Lower lobe of right lung (tissue), 2 donors: ENCODE data around the gene RTN4. TPM values are rescaled to one million over a fixed set of nuclear protein-coding genes. Genes with fewer than 3 reads are reported as not detected.

Experiments
- ATAC-seq, 2 donors: fragments of 200-7000 bp; cut with Tn5 transposase; one replicate each; pipeline ENCODE4 v1.9.1; 2020 to 2022; ENCODE audit warnings: mild to moderate bottlenecking in 2 of 2, moderate library complexity in 2 of 2
- DNase-seq: peaks from one replicate; pipeline ENCODE4 v3.0.0-alpha.2; 2020
- H3K27ac ChIP-seq: fragments of 200-600 bp; one replicate; pipeline ENCODE4 v1.8.0; 2022
- H3K27me3 ChIP-seq: fragments of 200-600 bp; one replicate; pipeline ENCODE4 v1.8.0; 2022; ENCODE audit warnings: low read depth
- H3K36me3 ChIP-seq: fragments of 200-600 bp; one replicate; pipeline ENCODE4 v1.8.0; 2022; ENCODE audit warnings: mild to moderate bottlenecking
- H3K4me1 ChIP-seq: fragments of 200-600 bp; one replicate; pipeline ENCODE4 v1.8.0; 2022
- H3K4me3 ChIP-seq: fragments of 200-600 bp; one replicate; pipeline ENCODE4 v1.8.0; 2022; ENCODE audit warnings: mild to moderate bottlenecking
- H3K9me3 ChIP-seq: fragments of 200-600 bp; one replicate; pipeline ENCODE4 v1.8.0; 2022
- intact Hi-C: fragments of 100-400 bp; cut with DNase I; formaldehyde crosslinking; loops from one replicate; pipeline ENCODE4 v1.11.0; 2022
- total RNA-seq: library from RNA; stranded (reverse); fragmentation: NEBNext Ultra II Directional; extraction: Animal tissue kit (Norgen Biotek cat#: 25700); gene quantifications from one replicate; pipeline ENCODE4 v1.2.1, GENCODE V29; 2021
- TF ChIP-seq, protein P1 (sequence below): fragments of 200-600 bp; IDR thresholded peaks from one replicate; pipeline ENCODE4 v1.8.0; 2022; ENCODE audit warnings: antibody characterized with exemption, mild to moderate bottlenecking
- donor health status: DM: no; HTN: yes; CAD: no; lungs with severe emphysema.

Gene RTN4
- total RNA-seq, 1 donor from 2014 or later: 317 TPM

DNA sequence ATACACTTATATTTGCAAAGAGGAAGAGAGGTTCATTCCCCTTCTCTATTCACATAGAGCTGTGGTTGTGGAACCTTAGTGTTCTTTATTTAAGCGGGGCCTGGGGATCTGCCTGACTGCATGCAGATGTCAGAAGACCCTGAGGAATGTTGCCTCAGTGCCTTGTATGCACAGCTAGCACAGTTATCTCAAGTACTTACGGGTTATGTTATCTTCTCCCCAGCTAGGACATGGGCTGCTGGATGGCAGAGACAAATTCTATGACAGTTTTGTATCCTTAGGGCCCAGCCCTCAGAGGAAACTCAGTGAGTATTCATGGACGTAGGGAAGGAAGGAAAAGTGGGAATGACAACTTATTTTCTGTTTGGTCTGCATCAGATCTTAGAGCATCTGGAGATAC, 37.7 kb upstream of the RTN4 start:
- H3K27ac ChIP-seq: no peak overlapping the region
- H3K4me3 ChIP-seq: no peak overlapping the region
- H3K36me3 ChIP-seq: no peaks in the 10 kb centered on the region
- H3K4me1 ChIP-seq: peaks cover 4% of the 10 kb centered on the region
- intact Hi-C loops: no loop called here
- DNase-seq: no peak
- no peaks in the 10 kb centered on the region for H3K9me3 ChIP-seq
- no peaks in the 10 kb centered on the region for H3K27me3 ChIP-seq
- TF ChIP-seq, protein P1, sequence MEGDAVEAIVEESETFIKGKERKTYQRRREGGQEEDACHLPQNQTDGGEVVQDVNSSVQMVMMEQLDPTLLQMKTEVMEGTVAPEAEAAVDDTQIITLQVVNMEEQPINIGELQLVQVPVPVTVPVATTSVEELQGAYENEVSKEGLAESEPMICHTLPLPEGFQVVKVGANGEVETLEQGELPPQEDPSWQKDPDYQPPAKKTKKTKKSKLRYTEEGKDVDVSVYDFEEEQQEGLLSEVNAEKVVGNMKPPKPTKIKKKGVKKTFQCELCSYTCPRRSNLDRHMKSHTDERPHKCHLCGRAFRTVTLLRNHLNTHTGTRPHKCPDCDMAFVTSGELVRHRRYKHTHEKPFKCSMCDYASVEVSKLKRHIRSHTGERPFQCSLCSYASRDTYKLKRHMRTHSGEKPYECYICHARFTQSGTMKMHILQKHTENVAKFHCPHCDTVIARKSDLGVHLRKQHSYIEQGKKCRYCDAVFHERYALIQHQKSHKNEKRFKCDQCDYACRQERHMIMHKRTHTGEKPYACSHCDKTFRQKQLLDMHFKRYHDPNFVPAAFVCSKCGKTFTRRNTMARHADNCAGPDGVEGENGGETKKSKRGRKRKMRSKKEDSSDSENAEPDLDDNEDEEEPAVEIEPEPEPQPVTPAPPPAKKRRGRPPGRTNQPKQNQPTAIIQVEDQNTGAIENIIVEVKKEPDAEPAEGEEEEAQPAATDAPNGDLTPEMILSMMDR: no peak
- no peak for ATAC-seq

DNA sequence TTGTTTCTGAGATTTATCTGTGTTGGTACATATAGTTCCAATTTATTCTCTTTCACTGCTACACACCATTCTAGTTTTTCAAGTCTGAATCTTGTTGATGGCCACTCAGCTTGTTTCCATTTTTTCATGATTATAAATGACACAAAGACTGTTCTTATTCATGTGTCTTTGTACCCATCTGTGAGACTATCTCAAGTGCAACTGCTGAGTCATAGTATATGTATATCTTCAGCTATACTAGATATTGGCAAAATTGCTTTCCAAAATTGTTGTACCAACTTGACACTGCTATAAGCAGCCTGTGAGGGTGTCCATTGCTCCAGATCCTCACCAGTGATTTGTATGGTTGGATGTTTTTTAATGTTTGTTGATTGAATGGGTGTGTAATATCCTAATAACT, 37.2 kb upstream of the RTN4 start:
- Histone ChIP-seq H3K27ac (no peak overlapping the region), H3K36me3 (no peaks in the 10 kb centered on the region), H3K4me3 (no peak overlapping the region), H3K4me1 (peaks cover 8% of the 10 kb centered on the region), H3K27me3 (no peaks in the 10 kb centered on the region), H3K9me3 (no peaks in the 10 kb centered on the region)
- DNase-seq: no peak
- no peak for ATAC-seq
- TF ChIP-seq, protein P1: no peak
- intact Hi-C loops: no loop called here

DNA sequence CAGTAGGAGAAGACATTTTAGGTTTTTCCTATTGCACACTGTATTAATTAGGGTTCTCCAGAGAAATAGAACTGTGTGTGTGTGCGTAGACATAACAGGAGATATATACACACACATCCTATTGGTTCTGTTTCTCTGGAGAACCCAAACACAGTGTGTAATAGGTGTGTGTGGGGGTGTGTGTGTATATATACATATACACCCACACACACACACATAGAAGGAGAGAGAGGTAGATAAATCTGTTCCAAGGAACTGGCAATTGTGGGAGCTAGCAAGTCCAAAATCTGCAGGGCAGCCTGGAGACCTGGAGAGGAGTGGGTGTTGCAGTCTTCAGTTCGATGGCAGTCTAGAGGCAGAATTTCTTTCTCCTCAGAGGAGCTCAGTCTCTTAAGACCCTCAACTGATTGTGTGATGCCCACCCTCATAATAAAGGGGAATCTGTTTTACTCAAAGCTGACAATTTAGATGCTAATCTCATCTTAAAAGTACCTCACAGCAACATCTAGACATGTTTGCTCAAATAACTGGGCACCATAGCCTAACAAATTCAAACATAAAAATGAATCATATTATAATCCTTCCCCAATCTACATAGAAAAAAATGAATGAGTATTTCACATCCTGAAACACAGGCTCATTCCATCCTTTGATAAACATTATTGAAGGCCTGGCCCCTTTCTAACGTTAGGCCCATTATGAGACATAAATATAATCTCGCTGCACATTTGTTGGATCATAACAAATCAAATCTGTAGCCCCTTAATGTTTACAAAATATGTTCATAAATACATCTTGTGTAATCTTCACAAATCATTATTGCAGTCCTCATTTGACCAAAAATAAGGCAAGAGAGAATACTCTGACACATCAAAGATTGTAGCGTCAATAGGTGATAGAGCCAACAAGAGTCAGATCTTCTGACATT, 35.1 kb upstream of the RTN4 start:
- Histone ChIP-seq H3K9me3 (no peaks in the 10 kb centered on the region), H3K27me3 (no peaks in the 10 kb centered on the region), H3K4me1 (peaks cover 11% of the 10 kb centered on the region), H3K27ac (no peak overlapping the region), H3K4me3 (no peak overlapping the region), H3K36me3 (no peaks in the 10 kb centered on the region)
- ATAC-seq: no peak
- intact Hi-C loops: no loop called here
- TF ChIP-seq, protein P1: no peak
- no peak for DNase-seq

DNA sequence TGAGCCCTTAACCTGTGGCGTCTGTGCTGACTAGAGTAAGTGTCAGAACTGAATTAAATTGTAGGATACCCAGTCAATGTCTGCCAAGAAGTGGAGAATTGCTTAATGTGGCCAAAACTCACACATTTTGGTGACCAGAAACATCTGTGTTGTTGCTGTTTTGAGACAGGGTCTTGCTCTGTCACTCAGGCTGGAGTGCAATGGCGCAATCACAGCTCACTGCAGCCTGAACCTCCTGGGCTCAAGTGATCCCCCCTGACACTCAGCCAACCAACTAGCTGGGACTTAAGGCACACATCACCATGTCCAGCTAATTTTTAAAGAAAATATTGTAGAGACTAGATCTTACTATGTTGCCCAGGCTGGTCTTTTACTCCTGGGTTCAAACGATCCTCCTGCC, 34.4 kb upstream of the RTN4 start:
- Histone ChIP-seq H3K9me3 (no peaks in the 10 kb centered on the region), H3K36me3 (no peaks in the 10 kb centered on the region), H3K4me1 (peaks cover 11% of the 10 kb centered on the region), H3K27me3 (no peaks in the 10 kb centered on the region), H3K4me3 (no peak overlapping the region), H3K27ac (no peak overlapping the region)
- TF ChIP-seq, protein P1: no peak
- ATAC-seq (no peak), DNase-seq (no peak)
- intact Hi-C loops: no loop called here

DNA sequence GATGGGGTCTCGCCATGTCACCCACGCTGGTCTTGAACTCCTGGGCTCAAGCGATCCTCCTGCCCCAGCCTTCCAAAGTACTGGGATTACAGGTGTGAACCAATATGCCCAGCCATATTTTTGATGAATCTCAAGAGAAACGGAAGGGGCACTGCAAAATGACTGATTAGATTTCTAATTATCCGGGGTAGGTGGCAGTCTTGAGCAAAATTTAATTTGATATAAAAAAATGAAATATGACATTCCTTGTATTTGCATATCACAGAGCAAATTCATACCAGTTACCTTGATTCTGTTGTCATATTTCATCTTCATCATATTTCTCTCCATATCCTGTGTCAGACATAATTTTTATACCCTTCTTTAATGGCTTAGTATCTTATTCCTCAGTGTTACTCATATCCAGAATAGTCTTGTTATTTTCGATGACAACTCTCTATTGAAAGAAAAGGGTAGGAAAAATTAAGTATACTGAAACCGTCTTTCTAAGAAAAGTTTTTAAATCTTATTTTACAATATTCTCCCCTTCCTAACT, 30.0 kb upstream of the RTN4 start:
- Histone ChIP-seq H3K27ac (no peak overlapping the region), H3K4me3 (no peak overlapping the region), H3K9me3 (no peaks in the 10 kb centered on the region), H3K4me1 (peaks cover 11% of the 10 kb centered on the region), H3K27me3 (no peaks in the 10 kb centered on the region), H3K36me3 (no peaks in the 10 kb centered on the region)
- ATAC-seq: no peak
- TF ChIP-seq, protein P1: no peak
- DNase-seq: no peak
- intact Hi-C loops: no loop called here
